Naive thymus-derived CD8-positive, alpha-beta T cell (primary cell): ENCODE measurements around the gene ECM2. TPM values are rescaled to one million over a fixed set of nuclear protein-coding genes. Genes with fewer than 3 reads are reported as not detected.

ENCODE experiments used
- ATAC-seq, 2 donors: fragments of 150-1000 bp; cut with Tn5 transposase in 1 of 2; sonication (Bioruptor Pico), chemical (Tn5 transposase) in 1 of 2; 1 replicate in 1 of 2; 2 replicates in 1 of 2; pipeline ENCODE4 v1.10.0; 2021; ENCODE audit warnings: mild to moderate bottlenecking in 2 of 2, moderate library complexity in 2 of 2
- POLR2A ChIA-PET: fragments of 350-600 bp; sonication (Branson Sonifier 250); formaldehyde crosslinking; loops from one replicate; lab custom pipeline; 2021; ENCODE audit warnings: antibody characterized with exemption; lab: Charles Lee
- DNase-seq, 10 donors: peaks; one replicate each; pipeline versions ENCODE4 v3.0.0 to v3.0.0-alpha.2; 2020 to 2022
- H3K27ac Mint-ChIP-seq, 10 donors: one replicate each; pipeline ENCODE4 v1.8.0; 2020 to 2022; ENCODE audit warnings: mild to moderate bottlenecking in 10 of 10, mixed read lengths in 10 of 10, moderate library complexity in 4 of 10, inconsistent platforms in 1 of 10
- H3K27me3 Mint-ChIP-seq, 5 donors: one replicate each; pipeline ENCODE4 v1.8.0; 2021 to 2022; ENCODE audit warnings: mixed read lengths in 5 of 5
- H3K36me3 Mint-ChIP-seq, 3 donors: one replicate each; pipeline ENCODE4 v1.8.0; 2020 to 2022; ENCODE audit warnings: mixed read lengths in 3 of 3, mild to moderate bottlenecking in 2 of 3, inconsistent platforms in 1 of 3
- H3K4me1 Mint-ChIP-seq, 4 donors: one replicate each; pipeline ENCODE4 v1.8.0; 2021 to 2022; ENCODE audit warnings: mixed read lengths in 4 of 4
- H3K4me3 Mint-ChIP-seq, 10 donors: one replicate each; pipeline ENCODE4 v1.8.0; 2020 to 2022; ENCODE audit warnings: mild to moderate bottlenecking in 10 of 10, mixed read lengths in 10 of 10, moderate library complexity in 6 of 10, inconsistent platforms in 1 of 10
- H3K9me3 Mint-ChIP-seq, 9 donors: one replicate each; pipeline ENCODE4 v1.8.0; 2020 to 2022; ENCODE audit warnings: mixed read lengths in 9 of 9, mild to moderate bottlenecking in 3 of 9, inconsistent platforms in 1 of 9, moderate library complexity in 1 of 9
- microRNA-seq: library from miRNA; unstranded; fragments of <30 nt; microRNA quantifications from one replicate; pipeline ENCODE4 v1.2.0, GENCODE V29; 2022; ENCODE audit warnings: borderline microRNAs expressed
- polyA plus RNA-seq, 3 donors: library from polyadenylated mRNA; unstranded; fragments of 300-500 nt; fragmentation: Illumina TruSeq; gene quantifications; one replicate each; pipeline ENCODE4 v1.2.3, GENCODE V29; 2021
- total RNA-seq, 8 experiments: library from RNA in 2 of 8; stranded (reverse) in 2 of 8; gene quantifications; one replicate each; pipeline ENCODE4 v1.2.3 and lab custom pipeline; 2021 to 2026

The ECM2 gene
- total and polyA plus RNA-seq, 5 experiments from 2014 or later = not detected

DNA sequence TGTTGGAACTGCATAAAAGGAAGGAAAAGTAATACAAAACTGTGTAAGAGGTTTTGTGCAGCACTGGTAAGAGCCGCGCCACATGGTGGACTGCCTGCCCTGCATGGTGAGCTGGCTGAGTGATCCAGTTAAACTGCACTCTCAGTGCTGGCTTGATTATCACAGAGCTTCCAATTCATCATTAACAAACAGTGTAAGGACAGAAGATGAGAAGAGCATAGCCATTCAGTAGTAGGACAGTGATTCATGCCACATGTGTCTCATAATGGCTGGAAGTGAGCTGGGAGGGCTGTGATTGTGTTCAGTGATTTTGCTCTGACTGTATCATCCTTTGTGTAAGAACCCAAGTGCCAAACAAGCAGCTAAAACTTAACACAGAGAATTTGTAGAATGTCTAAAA is 67.6 kb downstream of the ECM2 start:
- Mint-ChIP-seq H3K27me3 (no peaks in the 10 kb centered on the region), H3K9me3 (no peaks in the 10 kb centered on the region), H3K36me3 (peaks cover 0 to 2% (median 0%) of the 10 kb centered on the region in 3 donors), H3K27ac (peak overlapping the region in 1 of 10 donors; percentile 17), H3K4me1 (no peaks in the 10 kb centered on the region), H3K4me3 (no peak overlapping the region)
- POLR2A ChIA-PET = no interaction called here
- no peak for DNase-seq
- ATAC-seq = no peak

DNA sequence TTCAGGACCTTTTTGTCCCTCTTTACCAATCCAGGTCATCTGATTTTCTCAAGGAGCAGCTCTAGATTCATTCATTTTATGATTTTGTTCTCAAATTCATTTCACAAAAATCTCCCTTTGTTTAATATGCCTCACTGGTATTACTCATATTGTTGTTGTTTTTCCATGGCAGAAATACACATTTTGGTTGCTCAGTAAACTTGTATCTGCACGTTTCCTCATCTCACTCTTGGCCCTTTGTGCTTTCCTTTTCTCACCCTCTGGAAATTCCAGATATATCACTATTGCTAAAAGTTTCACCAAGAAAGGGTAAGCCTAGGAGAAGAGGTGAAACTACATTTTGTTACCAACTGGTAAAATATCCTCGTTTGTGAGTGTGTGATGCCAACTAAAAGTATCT is 68.3 kb downstream of the ECM2 start:
- Mint-ChIP-seq H3K27ac (no peak overlapping the region), H3K36me3 (no peaks in the 10 kb centered on the region), H3K9me3 (no peaks in the 10 kb centered on the region), H3K27me3 (no peaks in the 10 kb centered on the region), H3K4me1 (no peaks in the 10 kb centered on the region), H3K4me3 (no peak overlapping the region)
- DNase-seq (no peak), ATAC-seq (no peak)
- POLR2A ChIA-PET = no interaction called here

DNA sequence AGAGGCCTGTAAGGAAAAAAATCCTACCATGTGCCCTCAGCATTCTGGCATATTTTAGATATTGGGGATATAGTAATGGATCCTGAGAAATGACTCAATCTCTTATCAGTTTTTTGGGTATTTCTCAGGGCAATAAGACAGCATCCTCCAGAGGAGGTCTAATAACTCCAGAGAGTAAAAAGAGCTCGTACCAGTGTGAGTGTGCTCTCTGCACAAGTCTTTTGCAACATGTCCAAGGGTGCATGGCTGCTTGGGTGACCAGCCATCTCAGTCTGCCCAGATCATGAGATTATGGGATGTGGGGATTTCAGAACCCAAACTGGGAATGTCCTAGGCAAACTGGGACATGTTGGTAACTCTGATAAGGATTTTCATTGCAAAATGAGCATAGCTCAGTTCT is 68.7 kb downstream of the ECM2 start:
- Mint-ChIP-seq H3K27me3 (no peaks in the 10 kb centered on the region), H3K9me3 (no peaks in the 10 kb centered on the region), H3K4me1 (no peaks in the 10 kb centered on the region), H3K4me3 (no peak overlapping the region), H3K27ac (no peak overlapping the region), H3K36me3 (no peaks in the 10 kb centered on the region)
- POLR2A ChIA-PET = no interaction called here
- ATAC-seq = no peak
- no peak for DNase-seq

DNA sequence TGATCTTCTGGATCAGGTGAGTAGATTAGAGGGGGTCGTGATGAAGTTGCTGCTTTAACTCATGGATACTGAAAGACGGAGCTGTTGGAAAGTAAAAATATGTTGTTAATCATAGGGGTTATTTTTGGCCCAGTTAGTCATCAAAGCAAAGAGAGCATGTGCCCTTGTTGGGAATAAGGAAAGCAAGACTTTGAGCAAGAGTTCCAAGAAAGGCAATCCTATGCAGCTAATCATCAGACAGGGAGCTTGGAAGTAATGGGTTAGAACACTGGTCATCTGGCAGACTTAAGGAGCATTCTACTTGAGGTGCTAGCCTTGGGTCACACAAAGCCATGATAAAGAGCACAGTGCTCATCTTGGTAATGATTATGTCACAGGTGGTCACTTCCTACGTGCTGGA is 71.8 kb downstream of the ECM2 start:
- ATAC-seq = no peak
- POLR2A ChIA-PET = no interaction called here
- H3K4me1 Mint-ChIP-seq = no peaks in the 10 kb centered on the region
- H3K36me3 Mint-ChIP-seq = no peaks in the 10 kb centered on the region
- DNase-seq = no peak
- no peak overlapping the region for H3K4me3 Mint-ChIP-seq
- no peaks in the 10 kb centered on the region for H3K9me3 Mint-ChIP-seq
- H3K27ac Mint-ChIP-seq = no peak overlapping the region
- H3K27me3 Mint-ChIP-seq = no peaks in the 10 kb centered on the region

DNA sequence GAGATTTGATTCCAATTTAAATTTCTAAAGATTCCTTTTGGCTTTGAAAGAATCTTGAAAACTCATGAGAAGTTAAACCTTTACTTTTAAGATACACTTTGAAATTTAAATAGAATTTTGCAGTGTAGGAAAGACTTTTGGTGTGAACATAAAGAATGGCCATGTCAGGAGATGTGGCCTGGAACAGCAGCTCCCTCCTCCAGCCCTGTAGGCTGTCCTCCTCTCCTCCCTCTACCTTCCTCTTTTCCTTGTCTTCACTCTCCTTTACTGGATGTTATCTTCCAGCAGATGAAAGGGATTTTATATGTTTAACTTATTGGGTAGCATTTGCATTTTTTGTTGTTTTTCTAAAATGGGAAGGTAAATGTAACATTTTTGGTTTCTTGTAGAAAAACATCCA is 72.4 kb downstream of the ECM2 start:
- H3K27ac Mint-ChIP-seq = no peak overlapping the region
- H3K9me3 Mint-ChIP-seq = no peaks in the 10 kb centered on the region
- H3K27me3 Mint-ChIP-seq = no peaks in the 10 kb centered on the region
- ATAC-seq = no peak
- no peak overlapping the region for H3K4me3 Mint-ChIP-seq
- H3K36me3 Mint-ChIP-seq = no peaks in the 10 kb centered on the region
- no peaks in the 10 kb centered on the region for H3K4me1 Mint-ChIP-seq
- POLR2A ChIA-PET = no interaction called here
- DNase-seq = no peak

DNA sequence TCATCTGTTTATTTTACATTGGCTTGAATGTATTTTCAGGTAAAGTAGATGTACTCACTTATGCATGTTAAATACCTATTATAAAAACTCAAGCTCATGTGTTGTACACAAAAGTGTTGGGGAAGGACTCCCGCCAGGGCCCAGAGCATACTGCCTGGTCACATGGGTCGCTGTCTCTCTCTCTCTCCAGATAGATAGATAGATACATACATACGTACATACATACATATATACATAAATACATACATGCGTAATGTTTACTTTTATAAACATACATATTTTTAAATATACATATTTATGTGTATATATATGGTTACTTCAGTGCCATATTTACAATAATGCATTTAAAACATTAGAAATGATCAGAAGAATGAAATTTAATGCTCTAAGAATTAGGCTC is 78.2 kb downstream of the ECM2 start:
- Mint-ChIP-seq H3K9me3 (no peaks in the 10 kb centered on the region), H3K27ac (no peak overlapping the region), H3K4me3 (no peak overlapping the region), H3K4me1 (no peaks in the 10 kb centered on the region), H3K36me3 (no peaks in the 10 kb centered on the region), H3K27me3 (no peaks in the 10 kb centered on the region)
- DNase-seq (no peak), ATAC-seq (no peak)
- POLR2A ChIA-PET = no interaction called here

DNA sequence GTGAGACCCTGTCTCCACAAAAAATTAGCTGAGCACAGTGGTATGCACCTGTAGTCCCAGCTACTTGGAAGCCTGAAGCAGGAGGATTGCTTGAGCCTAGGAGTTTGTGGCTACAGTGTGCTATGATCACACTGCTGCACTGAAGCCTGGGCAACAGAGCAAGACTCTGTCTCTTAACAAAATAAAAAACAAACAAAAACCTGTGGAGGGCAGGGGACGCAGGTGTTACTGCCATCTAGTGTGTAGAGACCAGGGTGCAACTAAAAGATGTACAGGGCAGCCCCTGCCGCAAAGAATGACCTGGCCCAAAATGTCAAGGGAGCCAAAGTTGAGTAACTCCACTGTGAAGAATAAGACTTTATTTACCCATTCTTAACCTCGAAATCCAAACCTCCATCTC is 80.6 kb downstream of the ECM2 start:
- no peaks in the 10 kb centered on the region for H3K36me3 Mint-ChIP-seq
- DNase-seq (no peak), ATAC-seq (no peak)
- H3K27me3 Mint-ChIP-seq = no peaks in the 10 kb centered on the region
- H3K4me3 Mint-ChIP-seq = no peak overlapping the region
- POLR2A ChIA-PET = no interaction called here
- H3K9me3 Mint-ChIP-seq = peaks cover 0 to 3% (median 0%) of the 10 kb centered on the region in 9 donors
- no peaks in the 10 kb centered on the region for H3K4me1 Mint-ChIP-seq
- H3K27ac Mint-ChIP-seq = no peak overlapping the region

DNA sequence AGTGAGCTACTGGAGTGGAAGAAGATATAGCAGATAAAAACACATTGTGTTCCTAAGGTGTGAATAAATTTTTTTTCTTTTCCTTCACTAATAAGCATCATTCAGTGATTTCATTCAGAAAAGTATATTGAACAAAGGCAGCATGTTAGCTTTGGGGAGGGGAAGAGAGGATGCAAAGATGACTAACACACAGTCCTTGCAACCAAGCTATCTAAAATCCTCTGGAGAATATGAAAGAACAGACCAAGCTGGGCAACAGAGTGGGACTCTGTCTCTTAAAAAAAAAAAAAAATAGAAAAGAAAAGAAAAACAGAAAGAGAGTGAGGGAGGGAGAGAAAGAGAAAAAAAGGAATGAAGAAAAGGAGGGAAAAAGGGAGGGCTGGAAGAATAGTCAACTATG is 89.3 kb downstream of the ECM2 start:
- peaks cover 0 to 2% (median 0%) of the 10 kb centered on the region in 4 donors for H3K4me1 Mint-ChIP-seq
- H3K9me3 Mint-ChIP-seq = peaks cover 0 to 6% (median 0%) of the 10 kb centered on the region in 9 donors
- peaks cover 0 to 3% (median 0%) of the 10 kb centered on the region in 5 donors for H3K27me3 Mint-ChIP-seq
- no peak overlapping the region for H3K4me3 Mint-ChIP-seq
- no peak overlapping the region for H3K27ac Mint-ChIP-seq
- DNase-seq = no peak
- POLR2A ChIA-PET = no interaction called here
- peaks cover 0 to 1% (median 0%) of the 10 kb centered on the region in 3 donors for H3K36me3 Mint-ChIP-seq
- ATAC-seq = no peak

Small RNA genes within 50 kb of the gene (microRNA-seq; reads per million reads assigned to microRNA genes)
- gene MIR4670 = not detected

Other genes with a start within 250 kb of the ECM2 start
- gene IARS1, start 242.3 kb downstream of the ECM2 start, total RNA-seq = 100 to 1,000 TPM; 150 to 151 TPM
- 10 to 100 TPM; 62.2 to 75.2 (median 66.5) TPM for gene IARS1, start 242.3 kb downstream of the ECM2 start, polyA plus RNA-seq
- gene NOL8, start 210.6 kb downstream of the ECM2 start, total RNA-seq = 100 to 1,000 TPM; 102 to 105 TPM
- gene NOL8, start 210.6 kb downstream of the ECM2 start, polyA plus RNA-seq = 10 to 100 TPM; 15.0 to 29.1 (median 26.7) TPM
- 1 to 10 TPM; 4.4 TPM for gene CENPP, start 210.0 kb downstream of the ECM2 start, total RNA-seq
- gene CENPP, start 210.0 kb downstream of the ECM2 start, polyA plus RNA-seq = 1 to 10 TPM; 2.4 to 5.2 (median 3.0) TPM
- not detected for gene OGN, start 131.4 kb downstream of the ECM2 start, total RNA-seq
- gene OGN, start 131.4 kb downstream of the ECM2 start, polyA plus RNA-seq = under 1 TPM in 2 of 3 donors, not detected in 1; 0.08 to 0.11 TPM
- gene OMD, start 111.5 kb downstream of the ECM2 start, total RNA-seq = not detected
- not detected for gene OMD, start 111.5 kb downstream of the ECM2 start, polyA plus RNA-seq
- not detected for gene ASPN, start 53.5 kb downstream of the ECM2 start, total RNA-seq
- gene ASPN, start 53.5 kb downstream of the ECM2 start, polyA plus RNA-seq = not detected
- gene IPPK, start 134.1 kb upstream of the ECM2 start, total RNA-seq = 1 to 10 TPM; 8.6 to 9.3 TPM
- gene IPPK, start 134.1 kb upstream of the ECM2 start, polyA plus RNA-seq = 1 to 10 TPM; 4.4 to 8.5 (median 5.1) TPM
- gene BICD2, start 228.8 kb upstream of the ECM2 start, total RNA-seq = 10 to 100 TPM; 28.3 to 29.1 TPM
- 10 to 100 TPM in 2 of 3 donors, 1 to 10 TPM in 1; 5.9 to 20.1 (median 10.1) TPM for gene BICD2, start 228.8 kb upstream of the ECM2 start, polyA plus RNA-seq